ENCODE results near the gene CCDC50.

The CCDC50 gene

DNA sequence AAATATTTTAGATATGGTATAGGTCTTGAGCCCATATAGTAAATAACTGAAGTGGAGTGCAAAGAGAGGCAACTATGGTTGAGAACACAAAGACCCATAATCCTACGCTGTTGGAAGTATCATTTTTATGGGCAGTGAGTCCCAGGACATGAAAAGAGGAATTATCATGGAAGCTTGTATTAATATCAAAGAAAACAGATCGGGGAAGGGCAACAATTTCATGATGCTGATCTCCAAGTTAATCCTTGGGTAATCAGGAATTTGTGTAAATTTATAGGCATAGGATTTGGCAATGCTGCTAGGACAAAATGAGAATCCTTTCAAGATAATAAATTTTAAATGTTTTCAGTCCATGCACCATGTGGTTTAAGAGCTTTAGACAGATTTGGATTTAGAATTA is 91.6 kb downstream of the CCDC50 start:
- DNase-seq (ENCODE audit: low read depth, low spot score), result no peak

DNA sequence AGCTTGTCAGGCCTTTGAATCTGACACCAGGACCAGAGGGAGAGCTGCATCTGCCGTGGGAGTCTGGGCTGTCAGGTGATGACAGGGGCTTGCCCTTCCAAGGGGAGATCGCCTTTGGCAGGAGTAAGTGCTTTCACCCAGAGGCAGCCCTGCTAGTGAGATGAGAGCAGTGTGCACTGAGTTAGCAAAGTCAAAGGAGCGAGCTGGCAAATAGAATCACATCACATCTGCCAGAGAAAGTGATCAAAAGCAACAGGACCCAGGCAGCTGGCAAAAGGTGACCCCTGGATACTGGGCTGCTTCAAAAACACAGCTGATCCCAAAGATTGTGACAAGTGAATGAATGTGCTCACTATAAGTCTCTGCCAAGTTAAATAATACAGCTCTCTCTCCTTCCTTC is 95.7 kb downstream of the CCDC50 start:
- no peak for DNase-seq (ENCODE audit: low read depth, low spot score)

DNA sequence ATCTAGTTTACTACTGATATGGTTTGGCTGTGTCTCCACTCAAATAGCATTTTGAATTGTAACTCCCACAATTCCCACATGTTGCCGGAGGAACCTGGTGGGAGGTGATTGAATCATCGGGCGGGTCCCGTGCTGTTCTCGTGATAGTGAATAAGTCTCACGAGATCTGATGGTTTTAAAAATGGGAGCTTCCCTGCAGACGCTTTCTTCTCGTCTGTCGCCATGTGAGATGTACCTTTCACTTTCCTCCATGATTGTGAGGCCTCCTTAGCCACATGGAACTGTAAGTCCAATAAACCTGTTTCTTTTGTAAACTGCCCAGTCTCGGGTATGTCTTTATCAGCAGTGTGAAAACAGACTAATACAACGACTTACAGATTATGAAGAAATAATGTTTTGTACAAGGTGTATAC is 96.1 kb downstream of the CCDC50 start:
- DNase-seq (ENCODE audit: low read depth, low spot score), result no peak

DNA sequence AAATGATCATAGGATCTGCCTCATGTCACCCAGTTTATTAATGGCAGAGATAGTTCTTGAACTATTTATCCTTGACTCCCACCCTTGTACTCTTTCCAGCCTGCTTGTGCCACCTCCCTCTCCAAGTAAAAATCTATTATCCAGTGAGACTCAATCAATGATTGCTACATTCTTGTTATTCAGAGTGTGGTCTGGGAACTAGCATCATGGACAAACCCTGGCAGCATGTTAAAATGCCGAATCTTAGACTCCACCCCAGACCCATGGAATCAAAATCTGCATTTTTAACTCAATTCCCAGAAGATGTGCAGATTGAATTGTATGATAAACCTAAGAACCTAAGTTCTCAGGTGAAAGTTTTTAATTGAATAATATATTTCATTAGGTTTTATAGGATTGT is 97.1 kb downstream of the CCDC50 start:
- no peak for DNase-seq (ENCODE audit: low read depth, low spot score)

DNA sequence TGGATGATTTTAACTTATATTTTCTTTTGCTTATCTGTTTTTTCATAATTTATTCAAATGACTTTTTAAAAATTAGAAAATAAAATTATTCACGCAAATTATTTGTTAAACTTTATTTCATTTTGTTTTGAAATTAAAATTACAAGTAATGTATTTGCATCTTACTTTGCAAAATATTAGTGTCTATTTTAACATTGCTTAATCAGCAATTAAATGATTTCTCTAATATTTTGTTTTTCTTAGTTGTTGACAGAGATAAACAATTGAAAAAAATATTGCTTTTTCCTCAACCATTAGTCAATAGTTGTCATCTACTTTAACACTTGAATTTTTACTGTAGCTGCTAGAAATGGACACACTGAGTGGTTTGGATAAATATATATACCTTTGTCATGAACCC is 99.0 kb downstream of the CCDC50 start:
- no peak for DNase-seq (ENCODE audit: low read depth, low spot score)

DNA sequence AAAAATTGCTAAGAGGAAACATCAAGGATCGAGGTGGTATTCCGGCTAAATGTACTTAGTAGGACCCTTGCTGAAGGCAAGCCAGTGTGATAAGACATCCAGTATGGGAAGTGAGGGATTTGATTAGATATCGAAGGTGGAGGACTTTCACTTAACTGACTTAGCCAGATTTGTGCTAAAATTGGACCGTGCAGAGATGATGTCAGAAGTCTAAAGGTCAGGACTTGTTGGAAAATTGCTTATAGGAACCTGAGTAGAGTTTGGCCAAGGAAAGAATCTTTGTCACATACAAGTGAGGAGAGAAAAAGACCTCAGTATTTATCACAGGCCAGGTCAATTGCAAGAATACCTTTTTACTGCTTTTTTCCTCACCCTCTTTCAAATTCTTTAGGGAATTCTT is 100.9 kb downstream of the CCDC50 start:
- DNase-seq (ENCODE audit: low read depth, low spot score), result no peak

DNA sequence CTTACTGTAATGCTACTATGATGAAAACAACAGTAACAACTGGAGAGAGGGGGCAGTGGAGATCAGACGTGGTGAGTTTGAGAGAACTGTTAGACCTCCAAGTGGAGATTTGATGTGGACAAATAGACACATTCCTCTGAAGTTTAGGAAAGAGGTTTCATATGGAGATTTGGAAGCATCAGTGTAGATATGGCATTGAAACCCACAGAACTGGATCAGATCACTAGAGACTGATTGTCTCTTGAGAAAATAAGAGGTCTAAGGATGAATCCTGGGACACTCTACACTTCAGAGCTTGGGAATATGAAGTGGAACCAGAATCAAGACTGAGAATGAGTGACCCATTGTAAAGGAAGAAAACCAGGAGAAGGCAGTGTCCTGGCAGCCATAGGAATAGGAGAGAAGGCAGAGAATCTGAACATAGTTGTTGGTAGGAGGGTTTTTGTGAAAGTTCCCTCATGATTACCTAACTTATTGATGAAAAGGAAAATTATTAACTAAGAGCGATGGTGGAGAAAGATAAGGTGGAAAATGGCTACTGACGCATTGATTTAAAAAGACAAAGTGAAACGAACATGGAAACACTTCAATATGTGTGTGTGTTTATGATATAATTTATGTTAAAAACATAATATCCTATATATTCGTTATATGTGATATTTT is 102.1 kb downstream of the CCDC50 start:
- DNase-seq (ENCODE audit: low read depth, low spot score), result no peak

DNA sequence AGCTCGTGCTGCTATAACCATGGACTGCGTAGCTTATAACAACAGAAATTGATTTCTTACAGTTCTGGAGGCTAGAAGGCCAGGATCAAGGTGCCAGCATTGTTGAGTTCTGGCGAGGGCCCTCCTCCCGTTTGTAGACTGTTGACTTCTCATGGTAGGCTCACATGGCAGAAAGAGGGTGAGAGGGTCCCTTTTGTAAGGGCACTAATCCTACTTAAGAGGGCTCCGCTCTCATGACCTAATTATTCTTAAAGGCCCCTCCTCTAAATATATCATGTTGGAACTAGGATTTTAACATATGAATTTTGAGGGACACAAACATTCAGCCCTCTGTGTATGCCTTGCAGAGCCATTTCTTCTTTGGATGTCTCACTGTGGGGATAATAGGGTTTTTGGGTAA is 103.0 kb downstream of the CCDC50 start:
- DNase-seq (ENCODE audit: low read depth, low spot score), result no peak

DNA sequence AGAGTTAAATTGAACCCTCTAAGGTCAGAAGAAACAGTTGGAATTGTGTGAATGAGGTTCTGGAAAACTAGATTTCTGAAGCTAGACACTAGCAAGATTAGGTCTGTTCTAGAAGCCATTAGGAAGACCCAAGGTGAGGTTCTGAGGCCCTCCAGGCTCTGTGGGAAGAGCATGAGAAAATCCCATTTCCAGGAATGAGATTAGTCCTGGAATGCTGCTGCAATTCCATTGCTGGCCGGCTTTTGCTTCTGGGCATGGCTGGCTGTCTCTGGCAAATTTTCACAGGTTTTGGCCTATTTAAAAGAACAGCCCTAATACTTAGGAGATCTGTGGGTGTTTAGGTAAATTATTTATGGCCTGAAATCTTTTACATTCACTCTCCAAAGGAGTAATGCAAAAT is 104.8 kb downstream of the CCDC50 start:
- DNase-seq (ENCODE audit: low read depth, low spot score), result no peak

DNA sequence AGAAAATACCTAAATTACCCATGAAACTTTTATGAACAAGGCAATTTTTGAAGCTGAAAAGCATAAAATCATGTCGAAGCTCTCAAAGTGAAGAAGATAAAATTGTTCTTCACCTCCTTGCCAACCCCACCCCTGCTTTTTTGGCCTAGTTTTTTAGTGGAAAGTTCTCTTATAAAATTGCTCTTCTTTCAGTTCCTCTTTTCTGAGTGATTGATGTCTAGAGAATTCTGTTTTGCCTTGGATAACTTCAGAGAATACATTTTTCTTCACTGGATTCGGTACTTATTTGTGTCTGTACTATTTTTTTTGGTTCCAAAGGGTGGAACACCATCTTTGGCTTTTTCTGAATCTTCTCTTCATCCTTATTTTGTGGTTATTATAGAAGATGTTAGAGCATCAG is 106.8 kb downstream of the CCDC50 start:
- no peak for DNase-seq (ENCODE audit: low read depth, low spot score)

DNA sequence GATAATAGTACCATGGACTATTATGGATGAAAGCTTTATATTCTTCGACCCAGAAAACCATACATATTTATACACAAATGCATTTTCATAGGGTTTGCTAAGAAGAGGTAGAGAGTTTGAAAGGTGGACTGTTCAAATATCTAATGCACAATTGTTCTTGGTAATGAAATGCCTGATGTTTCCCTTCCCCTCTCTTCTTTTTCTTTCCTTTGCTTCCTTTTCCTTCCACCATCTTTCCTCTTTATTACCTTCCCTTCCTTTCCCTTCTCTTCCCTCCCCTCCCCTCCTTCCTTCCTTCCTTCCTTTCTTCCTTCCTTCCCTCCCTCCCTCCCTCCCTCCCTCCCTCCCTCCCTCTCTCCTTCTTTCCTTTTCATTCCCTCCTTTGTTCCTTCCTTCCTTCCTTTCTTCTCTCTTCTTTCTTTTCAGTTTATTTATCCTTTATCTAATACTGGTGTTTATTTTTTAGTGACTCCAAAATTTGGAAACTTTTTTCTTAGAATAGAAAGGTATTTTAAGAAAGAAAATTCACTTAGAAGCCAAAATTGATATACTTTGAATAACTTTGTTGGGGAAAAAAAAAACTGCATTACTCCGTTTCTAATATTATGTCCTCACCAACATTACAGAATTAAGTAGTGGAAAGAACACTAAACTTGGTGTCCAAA is 109.1 kb downstream of the CCDC50 start:
- no peak for DNase-seq (ENCODE audit: low read depth, low spot score)

DNA sequence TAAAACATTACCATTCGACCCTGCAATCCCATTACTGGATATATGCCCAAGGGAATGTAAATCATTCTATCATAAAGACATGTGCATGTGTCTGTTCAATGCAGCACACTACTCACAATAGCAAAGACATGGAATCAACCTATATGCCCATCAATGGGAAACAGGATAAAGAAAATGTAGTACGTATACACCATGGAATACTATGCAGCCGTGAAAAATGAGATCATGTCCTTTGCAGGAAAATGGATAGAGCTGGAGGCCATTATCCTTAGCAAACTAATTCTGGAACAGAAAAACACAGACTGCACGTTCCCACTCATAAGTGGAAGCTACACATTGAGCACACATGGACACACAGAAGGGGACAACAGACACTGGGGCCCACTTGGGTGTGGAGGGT is 111.3 kb downstream of the CCDC50 start:
- no peak for DNase-seq (ENCODE audit: low read depth, low spot score)

DNA sequence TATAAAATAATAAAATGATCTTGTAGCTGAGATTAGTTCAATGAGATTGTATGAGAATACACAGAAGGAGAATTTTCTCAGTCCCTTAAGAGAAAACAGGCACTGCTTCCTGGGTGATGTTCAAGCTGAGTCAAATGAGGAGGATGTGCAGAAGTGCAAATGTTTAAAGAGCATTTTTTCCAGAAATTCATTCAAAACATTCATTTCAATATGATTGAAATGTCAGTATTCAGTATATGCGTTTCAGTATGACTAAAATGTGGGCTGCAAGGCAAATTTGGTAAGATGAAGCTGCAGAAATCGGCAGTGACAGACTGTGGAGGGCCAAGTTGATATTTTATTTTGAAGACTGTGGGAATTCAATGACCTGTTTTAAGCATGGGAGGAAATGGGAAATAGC is 112.5 kb downstream of the CCDC50 start:
- DNase-seq (ENCODE audit: low read depth, low spot score), result no peak

DNA sequence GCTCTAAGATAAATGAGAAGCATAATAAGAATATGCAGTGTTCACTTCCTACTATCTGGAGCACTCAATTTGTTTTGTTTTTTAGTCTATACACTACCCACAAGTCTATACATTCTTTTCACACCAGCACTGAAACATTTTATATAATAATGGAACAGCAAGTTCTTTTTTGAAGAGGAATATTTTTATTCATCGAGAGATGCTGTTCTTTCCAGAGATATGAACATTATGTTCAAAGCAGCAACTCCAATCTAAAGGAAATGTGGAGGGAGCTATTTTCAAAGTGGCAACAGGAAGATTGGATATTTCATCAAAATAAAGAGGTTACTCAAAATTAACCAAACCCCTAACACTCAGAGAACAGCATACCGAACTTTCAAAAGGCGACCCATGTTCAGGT is 115.4 kb downstream of the CCDC50 start:
- no peak for DNase-seq (ENCODE audit: low read depth, low spot score)
